Measurements from ENCODE around the gene KCNQ5.

Gene KCNQ5

DNA sequence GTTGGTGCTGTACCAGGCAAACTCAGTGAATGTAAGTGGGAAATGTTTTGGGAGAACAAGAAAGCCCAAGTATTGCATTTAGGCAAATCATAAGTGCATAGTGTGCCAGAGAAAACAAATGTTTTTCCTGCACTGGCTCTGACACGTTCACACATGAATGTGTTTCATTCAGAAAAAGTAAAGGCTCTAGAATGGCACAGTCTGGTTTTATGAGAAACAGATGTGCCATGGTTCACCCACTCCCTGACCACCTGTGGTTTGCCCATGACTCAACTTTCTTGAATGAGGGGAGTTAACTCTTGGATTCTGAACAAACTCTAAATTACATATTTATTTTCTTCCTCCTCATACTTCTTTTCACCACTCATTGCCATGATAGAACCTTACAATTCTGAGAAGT is 126.9 kb downstream of the KCNQ5 start:
- DNase-seq: no peak

DNA sequence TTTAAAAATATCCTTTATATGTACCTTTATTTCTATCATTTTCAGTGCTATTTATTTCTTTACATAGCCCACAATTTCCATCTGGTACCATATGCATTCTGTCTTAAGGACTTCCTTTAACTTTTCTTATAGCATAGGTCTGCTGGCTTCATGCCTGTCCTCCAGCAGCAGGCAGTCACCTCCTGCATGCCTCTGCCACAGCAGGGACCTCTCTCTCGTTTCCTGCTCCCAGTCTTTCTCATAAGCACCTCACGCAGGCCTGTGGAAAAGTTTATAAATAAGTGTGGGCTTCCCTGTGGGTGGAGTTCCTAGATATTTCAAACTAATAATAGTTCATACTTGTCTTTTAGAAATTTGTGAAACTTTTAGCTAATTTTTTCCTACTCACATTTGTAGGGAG is 133.9 kb downstream of the KCNQ5 start:
- DNase-seq: no peak

- DNase-seq: no peak
Measured at GRCh38 chr6:72757048-72757447, 135.2 kb downstream of the KCNQ5 start.

DNA sequence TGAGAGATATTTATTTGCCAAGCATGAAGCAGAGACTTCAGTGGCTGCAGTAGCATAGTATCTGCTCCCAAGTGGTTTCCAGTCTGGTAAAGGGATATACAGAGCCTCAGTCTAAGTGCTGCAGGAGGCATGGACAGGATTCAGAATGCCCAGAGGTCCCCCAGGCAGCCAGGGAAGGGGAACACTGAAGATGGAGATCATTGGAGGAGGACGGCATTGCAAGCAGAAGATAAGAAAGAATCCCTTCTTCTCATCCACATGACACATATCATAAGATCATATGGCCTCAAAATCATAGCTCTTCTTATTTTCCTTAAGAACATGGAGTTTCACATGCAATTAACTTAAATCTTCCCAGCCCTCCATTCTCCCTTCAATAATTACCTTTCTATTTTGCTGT is 136.1 kb downstream of the KCNQ5 start:
- no peak for DNase-seq

GRCh38 chr6:72758901-72759300 is 137.0 kb downstream of the KCNQ5 start:
- DNase-seq: no peak

- no peak for DNase-seq
Measured at GRCh38 chr6:72760114-72760793, 138.4 kb downstream of the KCNQ5 start.

GRCh38 chr6:72761761-72762160 is 139.9 kb downstream of the KCNQ5 start:
- DNase-seq: no peak

GRCh38 chr6:72769459-72770125 is 147.7 kb downstream of the KCNQ5 start:
- no peak for DNase-seq

GRCh38 chr6:72770959-72771358 is 149.1 kb downstream of the KCNQ5 start:
- DNase-seq: no peak

GRCh38 chr6:72776456-72776855 is 154.6 kb downstream of the KCNQ5 start:
- no peak for DNase-seq

DNA sequence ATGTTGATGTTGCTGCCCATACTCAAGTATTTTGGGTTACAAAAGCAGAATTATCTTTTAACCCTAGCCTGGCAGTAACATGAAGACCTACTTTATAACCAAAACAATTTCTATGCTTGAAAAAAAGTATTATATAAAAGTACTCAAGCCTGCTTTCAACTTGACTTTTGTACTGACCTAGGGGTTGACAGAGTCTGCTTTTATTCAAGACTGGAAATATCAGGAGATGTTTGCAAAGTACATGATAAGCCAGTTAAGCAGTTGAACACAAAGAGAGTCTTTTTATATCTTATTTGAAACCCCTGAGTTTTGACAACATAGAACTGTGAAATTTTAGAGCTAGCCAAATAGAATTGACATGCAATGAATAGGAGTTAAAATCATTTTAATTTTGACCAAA is 159.8 kb downstream of the KCNQ5 start:
- no peak for DNase-seq

DNA sequence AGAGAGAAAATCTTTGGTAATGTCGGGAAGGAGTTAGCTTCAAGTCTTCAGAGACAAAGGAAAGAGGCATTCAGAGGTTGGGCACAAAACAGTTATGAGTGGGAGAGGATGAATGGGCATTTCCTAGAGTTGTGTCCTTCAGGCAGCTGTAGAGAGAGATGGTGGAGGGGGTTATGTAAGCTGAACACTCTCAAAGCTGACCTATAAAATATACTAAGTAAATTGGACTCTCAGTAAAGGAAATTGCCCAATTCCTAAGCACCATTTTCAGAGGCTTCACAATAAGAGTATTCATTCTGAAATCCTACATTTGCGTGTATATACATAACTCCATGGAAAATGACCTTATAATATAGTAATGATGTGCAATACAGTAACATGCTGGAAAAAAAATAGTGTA is 161.2 kb downstream of the KCNQ5 start:
- no peak for DNase-seq

DNA sequence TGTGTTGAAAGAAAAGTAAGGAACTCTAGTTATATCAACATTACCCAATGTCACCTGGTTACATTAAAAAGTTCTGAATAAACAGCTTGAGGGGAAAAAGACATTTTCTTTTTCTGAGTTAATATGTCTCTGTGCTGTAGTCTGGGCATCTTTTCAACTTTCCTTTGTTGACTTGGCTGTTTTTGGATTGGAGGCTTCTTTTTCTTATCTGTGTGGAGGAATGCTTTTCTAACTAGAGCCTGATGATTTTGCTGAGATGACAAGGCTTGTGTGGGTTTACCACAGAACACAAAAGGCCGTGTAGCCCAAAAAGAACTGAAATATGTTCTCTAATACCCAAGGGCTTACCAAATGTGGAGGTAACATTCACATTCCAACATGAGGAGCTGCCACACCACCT is 161.8 kb downstream of the KCNQ5 start:
- no peak for DNase-seq

DNA sequence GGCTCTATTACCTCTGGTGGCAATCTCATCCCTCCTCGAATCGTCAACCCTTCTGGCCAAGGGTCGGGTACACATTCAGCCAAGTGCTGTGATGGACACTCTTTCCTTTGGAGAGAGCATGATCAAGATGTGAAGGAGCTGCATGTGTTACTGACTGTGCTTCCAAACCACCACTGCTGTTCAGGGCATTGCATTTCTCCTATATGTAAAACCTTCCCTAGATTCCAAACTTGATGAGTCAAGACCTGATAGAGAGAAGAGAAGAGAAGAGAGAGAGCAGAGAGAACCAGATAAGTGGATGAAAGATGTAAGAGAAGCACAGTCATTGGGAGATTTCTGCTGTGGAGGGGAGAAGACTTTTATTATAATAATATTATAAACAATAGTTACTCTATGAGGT is 162.2 kb downstream of the KCNQ5 start:
- no peak for DNase-seq

GRCh38 chr6:72784581-72784980 is 162.7 kb downstream of the KCNQ5 start:
- no peak for DNase-seq

GRCh38 chr6:72787391-72788031 is 165.6 kb downstream of the KCNQ5 start:
- no peak for DNase-seq

DNA sequence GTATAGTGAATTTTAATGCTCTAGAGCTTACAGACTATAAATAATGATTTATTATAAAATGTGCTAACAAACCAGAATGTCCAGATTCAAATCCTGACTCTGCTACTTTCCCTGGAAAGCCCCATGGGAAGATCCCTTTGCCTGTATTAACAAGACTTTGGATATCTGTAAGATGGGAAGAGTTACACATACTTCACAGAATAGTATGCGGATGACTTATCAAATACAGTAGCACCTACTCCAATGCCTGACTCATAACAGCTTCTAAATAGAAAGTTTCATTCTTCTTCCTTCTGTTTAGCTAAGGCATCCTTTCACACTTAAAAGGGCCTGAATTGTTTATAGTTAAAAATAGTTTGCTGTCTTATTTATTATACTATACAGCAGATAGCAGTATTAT is 166.3 kb downstream of the KCNQ5 start:
- DNase-seq: no peak

- DNase-seq: no peak
Measured at GRCh38 chr6:72789145-72789544, 167.3 kb downstream of the KCNQ5 start.

- no peak for DNase-seq
Measured at GRCh38 chr6:72792692-72793091, 170.8 kb downstream of the KCNQ5 start.

- DNase-seq: no peak
Measured at GRCh38 chr6:72793641-72794395, 172.0 kb downstream of the KCNQ5 start.

DNA sequence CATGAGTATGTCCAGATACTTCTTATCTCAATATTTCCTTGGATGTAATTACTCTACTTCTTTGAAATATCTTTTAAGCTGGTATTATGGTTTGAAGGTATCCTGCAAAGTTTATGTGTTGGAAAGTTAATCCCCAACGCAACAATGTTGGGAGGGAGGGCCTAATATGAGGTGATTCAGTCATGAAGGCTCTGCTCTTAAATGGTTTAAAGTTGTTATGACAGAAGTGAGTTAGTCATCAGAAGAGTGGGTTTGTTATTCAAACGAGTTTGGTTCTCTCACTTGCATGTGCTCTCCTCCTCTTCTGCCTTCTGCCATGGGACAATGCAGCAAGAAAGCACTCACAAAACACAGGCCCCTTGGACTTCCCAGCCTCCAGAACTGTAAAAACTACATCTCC is 176.3 kb downstream of the KCNQ5 start:
- no peak for DNase-seq

GRCh38 chr6:72809746-72810379 is 188.0 kb downstream of the KCNQ5 start:
- DNase-seq: no peak
